OCI-LY3 (cell line): ENCODE data around the gene MAP2.

Source experiments
- EZH2phosphoT487 ChIP-seq: fragments of 200-600 bp; shearing (Covaris generic); IDR thresholded peaks from 2 replicates; pipeline ENCODE4 v1.6.1; 2018; ENCODE audit warnings: antibody characterized with exemption, mixed run types, low read depth
- TF ChIP-seq, protein P1 (sequence below): fragments of 200-600, 300-600 bp; sonication (generic); IDR thresholded peaks from 2 replicates; pipeline ENCODE4 v1.5.1; 2014; ENCODE audit warnings: antibody characterized with exemption, low read length, low read depth

DNA sequence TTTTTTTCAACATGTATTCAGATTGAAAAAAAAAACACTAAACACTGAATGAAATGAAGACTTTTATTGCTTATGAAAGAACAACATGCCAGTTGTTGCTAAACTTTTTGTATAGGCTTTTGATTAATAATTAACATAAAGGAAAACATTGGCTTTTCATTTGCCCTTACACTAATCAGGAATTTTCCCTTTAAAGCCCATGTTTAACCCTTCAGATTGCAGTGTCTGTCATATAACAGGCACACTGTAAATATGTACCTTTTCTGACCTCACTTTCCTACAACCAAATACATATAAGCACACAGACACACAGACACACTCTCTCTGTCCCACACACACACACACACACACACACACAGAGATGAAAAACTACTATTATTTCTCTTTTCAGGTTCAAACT, 84.4 kb downstream of the MAP2 start:
- TF ChIP-seq, protein P1, sequence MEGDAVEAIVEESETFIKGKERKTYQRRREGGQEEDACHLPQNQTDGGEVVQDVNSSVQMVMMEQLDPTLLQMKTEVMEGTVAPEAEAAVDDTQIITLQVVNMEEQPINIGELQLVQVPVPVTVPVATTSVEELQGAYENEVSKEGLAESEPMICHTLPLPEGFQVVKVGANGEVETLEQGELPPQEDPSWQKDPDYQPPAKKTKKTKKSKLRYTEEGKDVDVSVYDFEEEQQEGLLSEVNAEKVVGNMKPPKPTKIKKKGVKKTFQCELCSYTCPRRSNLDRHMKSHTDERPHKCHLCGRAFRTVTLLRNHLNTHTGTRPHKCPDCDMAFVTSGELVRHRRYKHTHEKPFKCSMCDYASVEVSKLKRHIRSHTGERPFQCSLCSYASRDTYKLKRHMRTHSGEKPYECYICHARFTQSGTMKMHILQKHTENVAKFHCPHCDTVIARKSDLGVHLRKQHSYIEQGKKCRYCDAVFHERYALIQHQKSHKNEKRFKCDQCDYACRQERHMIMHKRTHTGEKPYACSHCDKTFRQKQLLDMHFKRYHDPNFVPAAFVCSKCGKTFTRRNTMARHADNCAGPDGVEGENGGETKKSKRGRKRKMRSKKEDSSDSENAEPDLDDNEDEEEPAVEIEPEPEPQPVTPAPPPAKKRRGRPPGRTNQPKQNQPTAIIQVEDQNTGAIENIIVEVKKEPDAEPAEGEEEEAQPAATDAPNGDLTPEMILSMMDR = no peak
- no peak for TF ChIP-seq EZH2phosphoT487
